ENCODE results near the gene PRPF31. TPM values are rescaled to one million over a fixed set of nuclear protein-coding genes. Genes with fewer than 3 reads are reported as not detected.
A peak's percentile ranks its signal among the peaks of the same experiment; 100 is the strongest.

Gene PRPF31
- total and polyA plus RNA-seq, 2 of the 4 experiments (the other 2 are of a cell fraction), result 65.4 to 66.1 TPM

- peak; percentile 73 for DNase-seq
- H3K36me3 ChIP-seq (ENCODE audit: control insufficient read depth, insufficient read depth, low read length), result no peaks in the 10 kb centered on the region
- no peak overlapping the region for H3K4me3 ChIP-seq (ENCODE audit: insufficient read depth, low read depth, low read length)
- no peak overlapping the region for H4K8ac ChIP-seq (ENCODE audit: low read depth in 2 of 2, low read length in 2 of 2)
- no peaks in the 10 kb centered on the region for H3K79me1 ChIP-seq (ENCODE audit: low read depth in 1 of 2, low read length in 2 of 2)
- no TSS peak for BruUV-seq (replicated peaks)
- H3K9me3 ChIP-seq (ENCODE audit: control insufficient read depth, insufficient read depth, low read length), result no peaks in the 10 kb centered on the region
- POLR2A ChIA-PET (ENCODE audit: unreplicated experiment), result no interaction called here
- H4K5ac ChIP-seq (ENCODE audit: low read depth, low read length), result no peak overlapping the region
- no peak overlapping the region for H3K4me2 ChIP-seq (ENCODE audit: low read depth, low read length)
- no peaks in the 10 kb centered on the region for H3K9me1 ChIP-seq (ENCODE audit: insufficient read depth, low read length)
- H4K20me1 ChIP-seq (ENCODE audit: insufficient read depth, low read length), result no peaks in the 10 kb centered on the region
- H3K56ac ChIP-seq (ENCODE audit: extremely low read depth, insufficient read depth, low read length), result no peak overlapping the region
- H3K27ac ChIP-seq (ENCODE audit: insufficient read depth, low read length), result no peak overlapping the region
- no peak overlapping the region for H2AK5ac ChIP-seq (ENCODE audit: low read depth, low read length)
- H2BK15ac ChIP-seq (ENCODE audit: low read depth, low read length), result no peak overlapping the region
- no peak overlapping the region for H3K23ac ChIP-seq (ENCODE audit: low read depth, low read length)
- no peak overlapping the region for H3K4ac ChIP-seq (ENCODE audit: low read depth, low read length)
- dilution Hi-C loops (cut with HindIII; ENCODE audit: low sequenced_read_pairs, unreplicated experiment), result no loop called here
- WGBS, 2 experiments (ENCODE audit: extremely low coverage in 2 of 2, insufficient read length in 1 of 2), result 11% methylated on average over 9 of the region's 25 CpGs; no CpG with 5 or more reads in 1 of the 2 experiments
- H2AFZ ChIP-seq (replicated peaks; ENCODE audit: low read length, poor library complexity), result peak overlapping the region; percentile 89
- no peak overlapping the region for H4K91ac ChIP-seq (ENCODE audit: insufficient read depth, low read depth, low read length)
- ATAC-seq (ENCODE audit: low read depth), result peak; percentile 95
- intact Hi-C loops (cut with micrococcal nuclease), result loop anchor here (1.0 to 2.0 kb wide), 2 partner anchors 20 to 63 kb away; partner anchors contain the start of gene MBOAT7
- no peaks in the 10 kb centered on the region for H3K27me3 ChIP-seq (ENCODE audit: control insufficient read depth, insufficient read depth, low read length)
- H2BK120ac ChIP-seq (ENCODE audit: low read depth, low read length), result no peak overlapping the region
- no peaks in the 10 kb centered on the region for H3K4me1 ChIP-seq (ENCODE audit: control insufficient read depth, insufficient read depth, low read length)
- no peak overlapping the region for H3K9ac ChIP-seq (ENCODE audit: low read depth, low read length)
- no peak overlapping the region for H2BK20ac ChIP-seq (ENCODE audit: low read depth, low read length)
- H2BK5ac ChIP-seq (ENCODE audit: low read depth, low read length, poor library complexity, severe bottlenecking), result no peak overlapping the region
- in situ Hi-C loops (cut with MboI; ENCODE audit: low sequenced_read_pairs), result no loop called here
- CTCF ChIA-PET, result no interaction called here
- H2AK9ac ChIP-seq (replicated peaks; ENCODE audit: low read depth, low read length, poor library complexity), result peak overlapping the region; percentile 3
- TF ChIP-seq, protein P1, sequence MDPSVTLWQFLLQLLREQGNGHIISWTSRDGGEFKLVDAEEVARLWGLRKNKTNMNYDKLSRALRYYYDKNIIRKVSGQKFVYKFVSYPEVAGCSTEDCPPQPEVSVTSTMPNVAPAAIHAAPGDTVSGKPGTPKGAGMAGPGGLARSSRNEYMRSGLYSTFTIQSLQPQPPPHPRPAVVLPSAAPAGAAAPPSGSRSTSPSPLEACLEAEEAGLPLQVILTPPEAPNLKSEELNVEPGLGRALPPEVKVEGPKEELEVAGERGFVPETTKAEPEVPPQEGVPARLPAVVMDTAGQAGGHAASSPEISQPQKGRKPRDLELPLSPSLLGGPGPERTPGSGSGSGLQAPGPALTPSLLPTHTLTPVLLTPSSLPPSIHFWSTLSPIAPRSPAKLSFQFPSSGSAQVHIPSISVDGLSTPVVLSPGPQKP (IDR thresholded peaks at IDR 0.05; ENCODE audit: borderline replicate concordance, low read depth, low read length), result no peak
- peak; percentile 84 for TF ChIP-seq CTCF (conservative IDR thresholded peaks at IDR 0.05; ENCODE audit: low read depth, low read length)
- no peak for TF ChIP-seq NFE2L2 (IDR thresholded peaks at IDR 0.05; ENCODE audit: low read depth, low read length)
- peak; percentile 73 for TF ChIP-seq RAD21 (IDR thresholded peaks at IDR 0.05; ENCODE audit: low read length)
- TF ChIP-seq MAZ (IDR thresholded peaks at IDR 0.05; ENCODE audit: borderline replicate concordance, low read depth, low read length), result peak; percentile 67; the same call in 1 of the 2 replicates
- no peak for TF ChIP-seq RFX5 (IDR thresholded peaks at IDR 0.05; ENCODE audit: low read depth, low read length)
- no peak for TF ChIP-seq CEBPB (IDR thresholded peaks at IDR 0.05; ENCODE audit: low read depth, low read length)
- TF ChIP-seq SMC3 (IDR thresholded peaks at IDR 0.05; ENCODE audit: low read depth, low read length), result peak; percentile 71
- TF ChIP-seq BHLHE40 (IDR thresholded peaks at IDR 0.05; ENCODE audit: low read depth, low read length), result no peak
- no peak overlapping the region for H3K14ac ChIP-seq (replicated peaks; ENCODE audit: low read depth, low read length)
- no peak overlapping the region for H3K18ac ChIP-seq (ENCODE audit: low read depth, low read length)
Measured at GRCh38 chr19:54168174-54168917, 52.8 kb downstream of the PRPF31 start.
